OCI-LY1 (cell line): ENCODE measurements around the gene CIC.

Experiments used
- H2AFZ ChIP-seq: fragments of 200-600 bp; sonication (generic), shearing (Covaris generic); 2 replicates; pipeline ENCODE4 v1.6.0; 2014; ENCODE audit warnings: antibody characterized with exemption, mild to moderate bottlenecking, low read length
- H3F3A ChIP-seq: fragments of 200-600 bp; sonication (generic), shearing (Covaris generic); 2 replicates; pipeline ENCODE4 v1.6.0; 2014; ENCODE audit warnings: mild to moderate bottlenecking, antibody characterized with exemption, low read length, moderate library complexity; ENCODE audit not compliant: insufficient read depth
- H3K27ac ChIP-seq: fragments of 200-600 bp; sonication (generic); 2 replicates; pipeline ENCODE4 v1.5.1; 2014; ENCODE audit warnings: low read length, mixed run types, mild to moderate bottlenecking, low read depth; ENCODE audit not compliant: poor library complexity, severe bottlenecking
- H3K27me3 ChIP-seq: fragments of 200-600 bp; sonication (generic); 2 replicates; pipeline ENCODE4 v1.6.0; 2014; ENCODE audit warnings: antibody characterized with exemption, mild to moderate bottlenecking, low read length, moderate library complexity; ENCODE audit not compliant: insufficient read depth
- H3K36me3 ChIP-seq: fragments of 200-600 bp; sonication (generic); 2 replicates; pipeline ENCODE4 v1.6.1; 2014; ENCODE audit warnings: mild to moderate bottlenecking, antibody characterized with exemption, low read length, moderate library complexity, mixed read lengths; ENCODE audit not compliant: insufficient read depth
- H3K4me1 ChIP-seq: fragments of 200-600 bp; sonication (generic); 2 replicates; pipeline ENCODE4 v1.5.1; 2014; ENCODE audit warnings: mild to moderate bottlenecking, low read length, moderate library complexity; ENCODE audit not compliant: insufficient read depth, severe bottlenecking
- H3K4me2 ChIP-seq: fragments of 200-600 bp; sonication (generic), shearing (Covaris generic); 2 replicates; pipeline ENCODE4 v1.6.1; 2014; ENCODE audit warnings: low read length
- H3K4me3 ChIP-seq: fragments of 200-600 bp; sonication (generic); 2 replicates; pipeline ENCODE4 v1.5.1; 2014; ENCODE audit warnings: low read length, low read depth, mild to moderate bottlenecking, mixed read lengths; ENCODE audit not compliant: poor library complexity, severe bottlenecking
- H3K79me2 ChIP-seq: fragments of 200-600 bp; shearing (Covaris generic); 2 replicates; pipeline ENCODE4 v1.6.1; 2016; ENCODE audit warnings: mixed run types, low read length, mixed read lengths; ENCODE audit not compliant: insufficient read depth
- H3K9ac ChIP-seq: fragments of 200-600 bp; sonication (generic), shearing (Covaris generic); 2 replicates; pipeline ENCODE4 v1.6.1; 2014; ENCODE audit warnings: mild to moderate bottlenecking, low read length, mixed read lengths
- H3K9me2 ChIP-seq: fragments of 200-600 bp; sonication (generic), shearing (Covaris generic); 2 replicates; pipeline ENCODE4 v1.6.1; 2014; ENCODE audit warnings: low read depth, mild to moderate bottlenecking, low read length, mixed read lengths
- H3K9me3 ChIP-seq: fragments of 200-600 bp; shearing (Covaris generic); 2 replicates; pipeline ENCODE4 v1.6.1; 2014; ENCODE audit warnings: low read length, mixed read lengths
- H4K20me1 ChIP-seq: fragments of 200-600 bp; sonication (generic), shearing (Covaris generic); 2 replicates; pipeline ENCODE4 v1.6.0; 2016; ENCODE audit warnings: mild to moderate bottlenecking, low read length; ENCODE audit not compliant: insufficient read depth
- EZH2 ChIP-seq: fragments of 200-600 bp; sonication (generic), shearing (Covaris generic); IDR thresholded peaks from 2 replicates; pipeline ENCODE4 v1.8.0; 2017; ENCODE audit warnings: borderline replicate concordance, mixed run types, mild to moderate bottlenecking, antibody characterized with exemption, low read length, moderate library complexity, mixed read lengths
- TF ChIP-seq, protein P1 (sequence below): fragments of 200-600 bp; sonication (generic), shearing (Covaris generic); IDR thresholded peaks from 2 replicates; pipeline ENCODE4 v1.5.1; 2017; ENCODE audit warnings: mild to moderate bottlenecking, antibody characterized with exemption, low read length, moderate library complexity, mixed read lengths

Gene CIC

DNA sequence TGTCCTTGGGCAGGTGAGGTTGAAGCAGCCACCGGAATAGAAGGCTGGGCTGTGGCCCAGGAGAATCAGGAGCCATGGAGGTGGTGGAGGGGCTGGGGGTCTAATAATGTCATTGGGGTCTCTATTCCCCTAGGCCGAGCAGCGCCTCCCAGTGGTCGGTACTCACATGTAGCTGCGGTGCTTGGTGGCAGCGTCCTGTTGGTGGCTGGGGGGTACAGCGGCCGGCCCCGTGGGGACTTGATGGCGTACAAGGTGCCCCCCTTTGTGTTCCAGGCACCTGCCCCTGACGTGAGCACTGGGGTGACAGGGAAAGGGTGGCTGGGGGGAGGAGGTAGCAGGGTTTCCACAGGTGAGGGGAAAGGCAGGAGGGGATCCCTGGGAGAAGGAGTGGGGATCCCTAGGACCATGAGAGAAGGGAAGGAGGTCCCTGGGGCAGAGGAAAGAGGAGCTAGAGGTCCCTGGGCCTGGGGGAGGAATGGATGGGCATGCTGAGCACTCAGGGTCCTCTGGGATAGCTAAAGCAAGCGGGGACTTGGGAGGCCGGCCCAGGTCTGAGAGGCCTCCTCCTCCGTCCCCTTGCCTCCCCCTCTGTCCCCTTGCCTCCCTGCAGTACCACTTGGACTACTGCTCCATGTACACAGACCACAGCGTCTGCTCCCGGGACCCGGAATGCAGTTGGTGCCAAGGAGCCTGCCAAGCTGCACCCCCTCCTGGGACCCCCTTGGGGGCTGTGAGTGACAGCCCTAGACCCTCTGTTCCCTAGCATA lies 74.5 kb downstream of the CIC start:
- no peaks in the 10 kb centered on the region for H3K27me3 ChIP-seq
- no peaks in the 10 kb centered on the region for H3K4me1 ChIP-seq
- no peaks in the 10 kb centered on the region for H3K9me2 ChIP-seq
- H4K20me1 ChIP-seq = no peaks in the 10 kb centered on the region
- H2AFZ ChIP-seq = no peak overlapping the region
- no peak overlapping the region for H3K4me2 ChIP-seq
- no peaks in the 10 kb centered on the region for H3K79me2 ChIP-seq
- H3K4me3 ChIP-seq = no peak overlapping the region
- no peak overlapping the region for H3K9ac ChIP-seq
- H3K27ac ChIP-seq = no peak overlapping the region
- H3K36me3 ChIP-seq = no peaks in the 10 kb centered on the region; the same call in 1 of the 2 replicates
- no peaks in the 10 kb centered on the region for H3K9me3 ChIP-seq
- H3F3A ChIP-seq = no peaks in the 10 kb centered on the region
- TF ChIP-seq, protein P1, sequence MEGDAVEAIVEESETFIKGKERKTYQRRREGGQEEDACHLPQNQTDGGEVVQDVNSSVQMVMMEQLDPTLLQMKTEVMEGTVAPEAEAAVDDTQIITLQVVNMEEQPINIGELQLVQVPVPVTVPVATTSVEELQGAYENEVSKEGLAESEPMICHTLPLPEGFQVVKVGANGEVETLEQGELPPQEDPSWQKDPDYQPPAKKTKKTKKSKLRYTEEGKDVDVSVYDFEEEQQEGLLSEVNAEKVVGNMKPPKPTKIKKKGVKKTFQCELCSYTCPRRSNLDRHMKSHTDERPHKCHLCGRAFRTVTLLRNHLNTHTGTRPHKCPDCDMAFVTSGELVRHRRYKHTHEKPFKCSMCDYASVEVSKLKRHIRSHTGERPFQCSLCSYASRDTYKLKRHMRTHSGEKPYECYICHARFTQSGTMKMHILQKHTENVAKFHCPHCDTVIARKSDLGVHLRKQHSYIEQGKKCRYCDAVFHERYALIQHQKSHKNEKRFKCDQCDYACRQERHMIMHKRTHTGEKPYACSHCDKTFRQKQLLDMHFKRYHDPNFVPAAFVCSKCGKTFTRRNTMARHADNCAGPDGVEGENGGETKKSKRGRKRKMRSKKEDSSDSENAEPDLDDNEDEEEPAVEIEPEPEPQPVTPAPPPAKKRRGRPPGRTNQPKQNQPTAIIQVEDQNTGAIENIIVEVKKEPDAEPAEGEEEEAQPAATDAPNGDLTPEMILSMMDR = peak; percentile 53
- TF ChIP-seq EZH2 = no peak

DNA sequence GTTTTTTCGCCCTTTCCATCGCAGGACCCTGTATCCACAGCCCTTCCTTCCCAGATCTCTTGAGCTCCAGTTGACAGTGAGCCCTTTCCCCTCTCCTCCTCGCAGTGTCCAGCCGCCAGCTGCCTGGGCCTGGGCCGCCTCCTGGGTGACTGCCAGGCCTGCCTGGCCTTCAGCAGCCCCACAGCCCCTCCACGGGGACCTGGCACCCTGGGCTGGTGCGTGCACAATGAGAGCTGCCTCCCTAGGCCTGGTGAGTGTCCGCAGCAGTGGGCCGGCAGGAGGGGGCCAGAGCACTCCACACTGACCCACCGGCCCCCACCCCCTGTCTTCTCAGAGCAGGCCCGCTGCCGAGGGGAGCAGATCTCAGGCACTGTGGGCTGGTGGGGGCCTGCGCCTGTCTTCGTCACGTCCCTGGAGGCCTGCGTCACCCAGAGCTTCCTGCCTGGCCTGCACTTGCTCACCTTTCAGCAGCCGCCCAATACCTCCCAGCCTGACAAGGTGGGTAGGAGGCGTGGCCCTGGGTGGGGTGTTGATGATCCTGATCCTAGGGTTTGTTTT lies 75.4 kb downstream of the CIC start:
- no peak overlapping the region for H3K4me3 ChIP-seq
- TF ChIP-seq, protein P1 = no peak
- no peak for TF ChIP-seq EZH2
- H2AFZ ChIP-seq = no peak overlapping the region
- no peaks in the 10 kb centered on the region; the same call in 1 of the 2 replicates for H3K36me3 ChIP-seq
- no peaks in the 10 kb centered on the region for H3K27me3 ChIP-seq
- no peaks in the 10 kb centered on the region for H3K9me2 ChIP-seq
- H3K4me2 ChIP-seq = no peak overlapping the region
- H3K27ac ChIP-seq = no peak overlapping the region
- no peaks in the 10 kb centered on the region for H3K4me1 ChIP-seq
- no peaks in the 10 kb centered on the region for H4K20me1 ChIP-seq
- H3K9me3 ChIP-seq = no peaks in the 10 kb centered on the region
- H3F3A ChIP-seq = no peaks in the 10 kb centered on the region
- no peak overlapping the region for H3K9ac ChIP-seq
- no peaks in the 10 kb centered on the region for H3K79me2 ChIP-seq
